GM12878 (cell line): ENCODE results near the gene PTGFRN. TPM values are rescaled to one million over a fixed set of nuclear protein-coding genes. Genes with fewer than 3 reads are reported as not detected.
"Not testable (repeated sequence)": the region's sequence is repeated elsewhere in the genome, so short reads cannot be mapped to it uniquely, and the experiment has no call there.

Source experiments
- ATAC-seq: fragments of 200-7000 bp; cut with Tn5 transposase; 3 replicates; pipeline ENCODE4 v1.9.1; 2020; ENCODE audit warnings: mild to moderate bottlenecking, moderate library complexity
- BruUV-seq: library from RNA; stranded (reverse); fragments of 400-500 nt; replicated peaks from 2 replicates; lab custom pipeline; 2021; lab: Mats Ljungman, UMichigan
- CTCF ChIA-PET: fragments of 300-600 bp; sonication (Branson Sonifier 250); formaldehyde crosslinking; extraction: SDS; loops from one replicate; lab custom pipeline; 2021; ENCODE audit warnings: inconsistent platforms; lab: Yijun Ruan, JAX
- POLR2A ChIA-PET: fragments of 350-600 bp; formaldehyde crosslinking; extraction: SDS; loops from one replicate; lab custom pipeline; 2021; ENCODE audit warnings: inconsistent platforms; lab: Charles Lee
- RAD21 ChIA-PET: fragments of 300-600 bp; sonication (Branson Sonifier 250); formaldehyde crosslinking; loops from one replicate; lab custom pipeline; 2023; ENCODE audit warnings: antibody characterized with exemption; ENCODE audit not compliant: unreplicated experiment; lab: Charles Lee
- SMC1A ChIA-PET: fragments of 300-600 bp; sonication (Branson Sonifier 250); formaldehyde crosslinking; loops from one replicate; lab custom pipeline; 2023; ENCODE audit not compliant: unreplicated experiment, uncharacterized antibody; lab: Charles Lee
- DNase-seq: peaks from one replicate; pipeline ENCODE4 v3.0.0-alpha.2; 2011; ENCODE audit warnings: low read depth, low spot score
- FAIRE-seq: peaks from 3 replicates; lab custom pipeline; 2011; peaks lifted over from hg19 to GRCh38; lab: Jason Lieb, UNC
- H2AFZ ChIP-seq: 2 replicates; pipeline ENCODE4 v1.6.0; 2011; ENCODE audit warnings: low read depth, low read length, control low read depth; ENCODE audit not compliant: control insufficient read depth
- H3K27ac ChIP-seq: 2 replicates; pipeline ENCODE4 v1.5.1; 2011; ENCODE audit warnings: control low read depth; ENCODE audit not compliant: control insufficient read depth, insufficient read depth
- H3K27me3 ChIP-seq, 2 experiments: replicated peaks in 1 of 2; 2 replicates each; pipeline versions ENCODE4 v1.6.0 to v1.6.1; 2011; ENCODE audit warnings: low read length in 1 of 2; ENCODE audit not compliant: control insufficient read depth in 2 of 2, insufficient read depth in 2 of 2
- H3K36me3 ChIP-seq, 2 experiments: 2 replicates each; pipeline ENCODE4 v1.5.1; 2011; ENCODE audit warnings: low read length in 1 of 2; ENCODE audit not compliant: control insufficient read depth in 2 of 2, insufficient read depth in 2 of 2
- H3K4me1 ChIP-seq: 2 replicates; pipeline ENCODE4 v1.6.1; 2011; ENCODE audit warnings: mild to moderate bottlenecking, low read length, moderate library complexity, mixed read lengths; ENCODE audit not compliant: control insufficient read depth, insufficient read depth
- H3K4me2 ChIP-seq: 2 replicates; pipeline ENCODE4 v1.6.0; 2011; ENCODE audit warnings: control low read depth; ENCODE audit not compliant: control insufficient read depth, insufficient read depth
- H3K4me3 ChIP-seq: fragments of 200-600 bp; sonication (generic); 2 replicates; pipeline ENCODE4 v1.5.1; 2016
- H3K79me2 ChIP-seq: 2 replicates; pipeline ENCODE4 v1.6.0; 2011; ENCODE audit warnings: low read length; ENCODE audit not compliant: control insufficient read depth, insufficient read depth
- H3K9ac ChIP-seq: 2 replicates; pipeline ENCODE4 v1.8.0; 2011; ENCODE audit warnings: low read length, control low read depth, mixed read lengths; ENCODE audit not compliant: control insufficient read depth, insufficient read depth
- H3K9me3 ChIP-seq: replicated peaks from 3 replicates; pipeline ENCODE4 v1.5.1; 2011; ENCODE audit warnings: mild to moderate bottlenecking, low read length; ENCODE audit not compliant: control insufficient read depth, insufficient read depth
- H4K20me1 ChIP-seq: 2 replicates; pipeline ENCODE4 v1.6.0; 2011; ENCODE audit not compliant: control insufficient read depth, insufficient read depth
- BRCA1 ChIP-seq: IDR thresholded peaks from 2 replicates; pipeline ENCODE4 v1.6.1; 2011; ENCODE audit warnings: low read depth, low read length, improper control_type of control experiment
- EGR1 ChIP-seq, 2 experiments: IDR thresholded peaks; 1 replicate in 1 of 2; 2 replicates in 1 of 2; pipeline ENCODE4 v1.6.1; 2011 to 2012; ENCODE audit warnings: low read depth in 2 of 2, low read length in 2 of 2, borderline replicate concordance in 1 of 2, mild to moderate bottlenecking in 1 of 2, moderate library complexity in 1 of 2
- ETV6 ChIP-seq, 2 experiments: fragments of 450-650 bp in 1 of 2; IDR thresholded peaks in 1 of 2; conservative IDR thresholded peaks in 1 of 2; 2 replicates each; pipeline ENCODE4 v1.6.1; 2014; ENCODE audit warnings: antibody characterized with exemption in 1 of 2, borderline replicate concordance in 1 of 2, low read depth in 1 of 2, mild to moderate bottlenecking in 1 of 2, moderate library complexity in 1 of 2
- KLF5 ChIP-seq: fragments of 450-650 bp; IDR thresholded peaks from 2 replicates; pipeline ENCODE4 v1.6.1; 2014; ENCODE audit warnings: mild to moderate bottlenecking; ENCODE audit not compliant: partially characterized antibody
- MAX ChIP-seq: IDR thresholded peaks from 2 replicates; pipeline ENCODE4 v1.6.1; 2012; ENCODE audit warnings: low read depth, low read length, improper control_type of control experiment
- MTA2 ChIP-seq: fragments of 450-650 bp; IDR thresholded peaks from 2 replicates; pipeline ENCODE4 v1.6.1; 2016; ENCODE audit warnings: low read depth, mild to moderate bottlenecking, moderate library complexity
- MTA3 ChIP-seq: IDR thresholded peaks from 2 replicates; pipeline ENCODE4 v1.6.1; 2012; ENCODE audit warnings: low read length, inconsistent platforms, borderline replicate concordance
- NRF1 ChIP-seq: conservative IDR thresholded peaks from 2 replicates; pipeline ENCODE4 v1.6.1; 2011; ENCODE audit warnings: mild to moderate bottlenecking, low read depth, low read length, improper control_type of control experiment
- PAX5 ChIP-seq: IDR thresholded peaks from 2 replicates; pipeline ENCODE4 v1.6.1; 2011; ENCODE audit warnings: low read depth, low read length, borderline replicate concordance
- PBX3 ChIP-seq: IDR thresholded peaks from 2 replicates; pipeline ENCODE4 v1.6.1; 2011; ENCODE audit warnings: mild to moderate bottlenecking, low read depth, low read length, moderate library complexity; ENCODE audit not compliant: insufficient replicate concordance
- SUZ12 ChIP-seq: fragments of 200-600 bp; sonication (generic); IDR thresholded peaks from one replicate; pipeline ENCODE4 v1.6.1; 2018; ENCODE audit warnings: antibody characterized with exemption, mild to moderate bottlenecking; ENCODE audit not compliant: unreplicated experiment
- YY1 ChIP-seq: IDR thresholded peaks from 2 replicates; pipeline ENCODE4 v1.6.1; 2011; ENCODE audit warnings: low read depth, mild to moderate bottlenecking, low read length
- ZNF24 ChIP-seq: fragments of 450-650 bp; IDR thresholded peaks from 2 replicates; pipeline ENCODE4 v1.6.1; 2017; ENCODE audit warnings: antibody characterized with exemption, mild to moderate bottlenecking
- WGBS: methylation state at CpG from one replicate; pipeline ENCODE4 v1.1.6; 2016; ENCODE audit warnings: low lambda C conversion rate; ENCODE audit not compliant: insufficient replicate concordance, insufficient coverage; ENCODE audit errors: missing lambda C conversion rate; 5-methylcytosine and 5-hydroxymethylcytosine counted together
- in situ Hi-C: fragments of 300-500 bp; cut with MboI; formaldehyde crosslinking; loops from 9 replicates; pipeline ENCODE4 v1.14.3; 2018; ENCODE audit warnings: mixed read lengths
- intact Hi-C: fragments of 100-400 bp; cut with micrococcal nuclease; formaldehyde crosslinking; loops from one replicate; pipeline ENCODE4 v1.14.2; 2022; ENCODE audit not compliant: unreplicated experiment
- polyA plus RNA-seq, 11 experiments: library from polyadenylated mRNA; depleted of rRNA in 4 of 11; unstranded in 6 of 11; stranded (reverse) in 5 of 11; fragments of >200 nt; fragmentation: Nextera tagmentation in 4 of 11; fragmentation: Illumina TruSeq in 1 of 11; extraction: Ambion mirVana in 4 of 11; extraction: Trizol in 1 of 11; gene quantifications; 1 replicate in 1 of 11; 2 replicates in 10 of 11; pipeline versions ENCODE4 v1.2.1 to v1.2.3, GENCODE V29; 2011 to 2016; ENCODE audit warnings: inconsistent platforms in 2 of 11, missing spikeins in 2 of 11, low read depth in 1 of 11
- total RNA-seq, 4 experiments: library from RNA; depleted of rRNA in 3 of 4; stranded (reverse); fragments of >200 nt in 3 of 4; fragmentation: Illumina TruSeq in 1 of 4; extraction: Trizol in 1 of 4; gene quantifications; 2 replicates each; pipeline versions ENCODE4 v1.2.1 to v1.2.3, GENCODE V29; 2013 to 2021

PTGFRN gene
- total and polyA plus RNA-seq, 10 of the 15 experiments (the other 5 are each of a cell fraction or from before 2014, with no cell fraction given): 2.7 to 8.3 (median 5.1) TPM

GRCh38 chr1:116861137-116861536 lies 48.6 kb upstream of the PTGFRN start:
- Histone ChIP-seq H3K79me2 (no peaks in the 10 kb centered on the region), H3K4me1 (no peaks in the 10 kb centered on the region), H2AFZ (no peak overlapping the region), H3K9me3 (no peaks in the 10 kb centered on the region; the same call in 2 of the 3 replicates), H3K9ac (no peak overlapping the region), H4K20me1 (no peaks in the 10 kb centered on the region), H3K4me2 (no peak overlapping the region), H3K4me3 (no peak overlapping the region), H3K27ac (no peak overlapping the region), H3K27me3 (no peaks in the 10 kb centered on the region), H3K36me3 (no peaks in the 10 kb centered on the region)
- SMC1A ChIA-PET: interaction anchor here (0.7 kb wide), 1 partner anchor 74 kb away, joined by 3 read pairs; no protein-coding TSS in a partner anchor
- RAD21 ChIA-PET: no interaction called here
- in situ Hi-C loops: no loop called here
- ATAC-seq (no peak), FAIRE-seq (no peak), DNase-seq (no peak)
- WGBS: 49% methylated on average over 3 of the region's 3 CpGs
- CTCF ChIA-PET: interaction anchor here (0.6 kb wide), 1 partner anchor 201 kb away, joined by 3 read pairs; no protein-coding TSS in a partner anchor
- no TSS peak for BruUV-seq
- TF ChIP-seq NRF1 (no peak), SUZ12 (no peak), MTA3 (no peak), PAX5 (no peak), ETV6 (conservative IDR thresholded peaks at IDR 0.05 in 1 of 2, IDR thresholded peaks at IDR 0.05 in 1 of 2; ENCODE audit: borderline replicate concordance in 1 of 2, low read depth in 1 of 2) (no peak), MTA2 (no peak), MAX (no peak), PBX3 (no peak), BRCA1 (no peak), EGR1 (IDR thresholded peaks at IDR 0.05; ENCODE audit: borderline replicate concordance in 1 of 2, low read depth in 2 of 2, low read length in 2 of 2) (no peak), YY1 (no peak), KLF5 (no peak), ZNF24 (no peak)
- intact Hi-C loops: no loop called here
- POLR2A ChIA-PET: no interaction called here

GRCh38 chr1:116863031-116863430 lies 46.7 kb upstream of the PTGFRN start:
- intact Hi-C loops, H3K4me2 ChIP-seq, FAIRE-seq, in situ Hi-C loops, POLR2A ChIA-PET, H3K79me2 ChIP-seq, SMC1A ChIA-PET, H3K4me1 ChIP-seq, H3K36me3 ChIP-seq, CTCF ChIA-PET, DNase-seq, H4K20me1 ChIP-seq, ATAC-seq, RAD21 ChIA-PET, H3K27me3 ChIP-seq, BruUV-seq, H2AFZ ChIP-seq, H3K9me3 ChIP-seq, H3K4me3 ChIP-seq, H3K9ac ChIP-seq, H3K27ac ChIP-seq: not testable (repeated sequence)
- WGBS: 3% methylated on average over 3 of the region's 3 CpGs
